ENCODE results near the gene EPB41L5.

GRCh38 chr2:120108049-120108448, 95.2 kb downstream of the EPB41L5 start:
- TF ChIP-seq POLR2A (IDR thresholded peaks at IDR 0.05; ENCODE audit: low read length): no peak
- no peak for TF ChIP-seq GATA1 (IDR thresholded peaks at IDR 0.05; ENCODE audit: low read depth, low read length)

Data from erythroblast (primary cell).